ENCODE data around the gene GAS7.

Gene GAS7

GRCh38 chr17:10130263-10130662, 68.1 kb downstream of the GAS7 start:
- DNase-seq = no peak

DNA sequence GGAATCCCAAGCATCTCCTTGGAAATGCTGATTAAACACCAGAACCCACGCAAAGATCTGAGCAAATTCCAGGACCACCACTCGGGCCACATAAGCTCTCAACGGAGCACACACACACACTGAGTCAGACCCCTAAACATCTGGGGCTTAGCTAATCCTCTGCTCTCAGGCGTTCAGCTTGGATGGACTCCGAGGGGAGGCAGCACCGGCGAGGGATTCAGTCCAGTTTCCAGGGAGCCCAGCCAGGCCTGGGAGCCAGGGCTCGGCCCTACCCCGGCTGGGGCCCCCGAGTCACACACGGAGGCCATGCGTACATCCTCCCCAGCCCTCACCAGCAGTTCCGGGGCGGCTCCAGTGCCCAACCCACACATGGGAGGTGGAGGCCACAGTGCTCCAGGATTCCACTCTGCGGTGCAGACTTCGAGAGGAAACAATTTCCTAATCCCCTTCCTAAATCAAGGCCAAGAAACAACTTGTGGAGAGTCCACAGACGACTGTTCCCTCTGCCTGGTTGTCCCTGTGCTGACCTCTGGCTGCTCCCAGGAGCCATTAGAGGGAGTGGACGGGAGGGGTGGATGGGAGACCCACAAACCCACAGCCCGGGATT, 70.5 kb downstream of the GAS7 start:
- no peak for DNase-seq

GRCh38 chr17:10126616-10127501, 71.5 kb downstream of the GAS7 start:
- DNase-seq = no peak

DNA sequence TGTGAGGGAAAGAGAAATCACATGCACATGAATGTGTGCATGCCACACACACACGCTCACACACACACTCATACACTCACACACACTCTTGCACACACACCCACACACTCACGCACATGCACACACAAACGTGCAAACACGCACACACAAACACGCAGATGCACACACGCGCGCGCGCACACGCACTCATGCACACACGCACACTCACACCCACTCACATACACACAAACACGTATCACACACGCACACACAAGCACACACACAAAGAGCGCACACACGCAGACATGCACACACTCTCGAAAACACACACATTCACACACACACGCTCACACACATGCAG, 72.2 kb downstream of the GAS7 start:
- DNase-seq = no peak

- DNase-seq = no peak
Measured at GRCh38 chr17:10125531-10126275, 72.7 kb downstream of the GAS7 start.

GRCh38 chr17:10123093-10123492, 75.3 kb downstream of the GAS7 start:
- DNase-seq = no peak

GRCh38 chr17:10121971-10122707, 76.3 kb downstream of the GAS7 start:
- DNase-seq = no peak

- DNase-seq = no peak
Measured at GRCh38 chr17:10120749-10121148, 77.7 kb downstream of the GAS7 start.

- no peak for DNase-seq
Measured at GRCh38 chr17:10120109-10120485, 78.3 kb downstream of the GAS7 start.

DNA sequence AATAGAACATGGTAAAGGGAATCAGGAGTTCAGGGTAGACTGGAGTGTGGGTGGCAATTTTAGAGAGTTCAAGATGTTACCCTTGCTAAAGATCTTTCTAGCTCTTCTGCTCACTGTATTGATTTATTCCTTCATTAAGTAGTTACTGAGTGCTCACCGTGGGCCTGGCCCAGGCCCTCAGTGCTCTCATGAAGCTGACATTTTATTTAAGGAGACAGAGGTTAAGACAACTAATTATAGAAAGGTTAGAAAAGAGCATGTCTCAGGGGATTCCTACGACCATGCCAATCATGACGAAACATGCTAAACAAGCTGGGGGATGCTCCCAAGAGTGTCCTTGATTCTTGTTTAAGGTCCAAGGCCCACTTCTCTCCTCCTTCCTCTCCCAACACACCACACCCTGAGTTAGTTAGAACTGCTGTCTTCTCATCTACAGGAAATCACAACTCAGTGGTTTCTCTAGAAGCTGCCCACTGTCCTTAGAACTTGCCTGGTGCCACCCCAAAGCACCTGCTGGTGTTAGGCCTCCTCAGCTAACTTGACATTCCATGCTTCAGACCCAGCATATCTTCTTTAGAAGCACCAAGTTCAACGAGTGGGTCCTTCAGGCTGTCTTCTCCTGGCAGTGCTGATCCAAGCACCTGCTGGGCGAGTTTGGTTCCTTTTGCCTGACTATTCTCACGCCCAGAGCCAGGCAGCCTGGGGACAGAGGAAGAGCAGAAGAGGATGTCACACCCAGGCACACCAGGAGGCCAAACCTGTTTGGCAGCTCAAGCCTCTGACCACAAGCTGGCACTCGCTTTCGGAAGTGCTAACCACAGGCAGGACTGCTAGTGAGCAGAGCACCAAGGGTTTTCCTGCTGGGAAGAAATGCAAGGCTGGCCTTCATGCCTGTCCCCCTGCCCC, 79.0 kb downstream of the GAS7 start:
- no peak for DNase-seq

DNA sequence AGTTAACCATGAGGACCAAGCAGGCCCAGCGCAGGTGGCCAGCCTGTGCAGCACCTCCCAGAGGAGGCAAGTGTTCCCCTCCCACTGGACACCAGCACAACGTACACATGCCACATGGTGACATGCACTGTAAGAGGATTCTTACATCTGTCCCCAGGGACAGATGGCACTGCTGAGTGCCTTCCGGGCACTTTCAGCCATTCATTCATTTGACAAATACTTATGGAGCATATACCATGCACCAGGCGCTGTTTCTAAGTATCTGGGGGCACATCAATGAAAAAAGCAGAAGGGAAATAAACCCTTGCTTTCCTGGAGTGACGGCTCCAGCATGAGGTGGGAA, 79.6 kb downstream of the GAS7 start:
- DNase-seq = no peak

GRCh38 chr17:10117581-10118001, 80.8 kb downstream of the GAS7 start:
- DNase-seq = no peak

- DNase-seq = no peak
Measured at GRCh38 chr17:10116753-10117420, 81.5 kb downstream of the GAS7 start.

GRCh38 chr17:10116267-10116666, 82.1 kb downstream of the GAS7 start:
- DNase-seq = no peak

DNA sequence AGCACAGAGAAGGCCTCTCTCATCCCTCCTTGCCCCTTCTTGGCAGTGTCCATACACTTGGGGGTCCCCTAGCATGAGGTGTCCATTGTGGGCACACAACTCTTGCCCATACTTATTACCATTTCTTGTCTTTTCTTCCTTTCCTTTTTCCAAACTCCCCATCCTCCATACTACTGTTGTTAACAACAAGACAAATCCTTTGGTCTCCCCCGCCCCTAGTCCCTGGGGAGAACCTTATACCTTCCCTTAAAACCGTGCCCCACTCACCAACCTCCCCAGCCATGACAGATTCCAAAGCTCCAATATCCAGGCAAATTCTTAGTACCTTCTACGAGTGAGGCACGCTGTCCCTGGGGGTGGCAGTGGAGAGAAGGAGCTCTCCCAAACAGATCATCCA, 82.9 kb downstream of the GAS7 start:
- DNase-seq = no peak

GRCh38 chr17:10114931-10115535, 83.4 kb downstream of the GAS7 start:
- no peak for DNase-seq

DNA sequence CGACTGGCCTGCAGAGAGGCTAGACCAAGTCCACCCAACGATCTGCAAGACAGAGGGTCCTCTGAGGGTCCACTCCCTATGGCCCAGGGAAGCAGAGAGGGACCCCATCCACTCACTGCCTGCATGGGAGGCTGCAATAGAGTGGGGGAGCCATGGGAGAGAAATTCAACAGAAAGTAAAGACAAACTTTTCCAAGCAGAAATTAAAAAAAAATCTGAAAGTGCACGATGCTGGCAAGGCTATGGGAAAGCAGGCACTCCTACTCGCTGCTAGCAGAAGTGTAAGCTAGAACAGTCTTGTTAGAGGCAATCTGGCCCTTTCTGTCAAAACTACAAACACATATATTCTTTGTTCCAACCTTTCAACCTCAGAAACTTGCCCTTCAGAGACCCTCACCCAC, 85.4 kb downstream of the GAS7 start:
- DNase-seq = no peak

- DNase-seq = no peak
Measured at GRCh38 chr17:10111907-10112452, 86.4 kb downstream of the GAS7 start.

DNA sequence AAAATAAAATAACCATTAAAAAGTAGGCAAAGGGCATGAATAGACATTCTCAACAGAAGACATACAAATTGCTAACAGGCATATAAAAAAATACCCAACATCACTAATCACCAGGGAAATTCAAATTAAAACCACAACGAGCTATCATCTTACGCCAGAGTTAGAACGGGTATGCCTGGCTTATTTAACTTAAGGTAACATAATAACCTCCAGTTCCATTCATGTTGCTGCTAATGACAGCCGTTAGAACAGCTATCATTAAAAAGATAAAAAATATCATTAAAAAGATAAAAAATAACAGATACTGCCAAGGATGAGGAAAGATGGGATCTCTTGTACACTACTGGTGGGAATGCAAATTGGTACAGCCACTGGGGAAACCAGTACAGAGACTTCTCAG, 89.3 kb downstream of the GAS7 start:
- no peak for DNase-seq

DNA sequence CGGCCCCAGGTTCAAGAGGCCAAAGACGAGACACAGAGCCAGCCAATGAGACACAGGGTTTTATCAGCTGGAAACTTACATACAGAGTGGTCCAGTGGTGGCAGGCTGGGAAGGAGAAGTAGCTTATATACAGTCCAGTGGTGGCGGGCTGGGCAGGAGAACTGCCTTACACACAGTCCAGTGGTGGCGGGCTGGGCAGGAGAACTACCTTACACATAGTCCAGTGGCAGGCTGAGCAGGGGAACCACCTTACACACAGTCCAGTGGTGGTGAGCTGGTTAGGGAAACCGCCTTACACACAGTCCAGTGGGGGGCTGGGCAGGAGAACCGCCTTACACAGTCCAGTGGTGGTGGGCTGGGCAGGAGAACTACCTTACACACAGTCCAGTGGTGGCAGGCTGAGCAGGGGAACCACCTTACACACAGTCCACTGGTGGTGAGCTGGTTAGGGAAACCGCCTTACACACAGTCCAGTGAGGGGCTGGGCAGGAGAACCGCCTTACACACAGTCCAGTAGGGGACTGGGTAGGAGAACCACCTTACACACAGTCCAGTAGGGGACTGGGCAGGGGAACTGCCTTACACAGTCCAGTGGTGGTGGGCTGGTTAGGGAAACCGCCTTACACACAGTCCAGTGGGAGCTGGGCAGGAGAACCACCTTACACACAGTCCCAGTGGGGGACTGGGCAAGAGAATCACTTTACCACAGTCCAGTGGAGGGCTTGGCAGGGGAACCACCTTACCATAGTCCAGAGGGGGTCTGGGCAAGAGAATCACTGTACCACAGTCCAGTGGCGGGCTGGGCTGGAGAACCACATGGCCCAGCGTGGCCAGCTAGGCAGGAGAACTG, 90.9 kb downstream of the GAS7 start:
- DNase-seq = no peak
